ENCODE data around the gene YRDC.

Gene YRDC, protein sequence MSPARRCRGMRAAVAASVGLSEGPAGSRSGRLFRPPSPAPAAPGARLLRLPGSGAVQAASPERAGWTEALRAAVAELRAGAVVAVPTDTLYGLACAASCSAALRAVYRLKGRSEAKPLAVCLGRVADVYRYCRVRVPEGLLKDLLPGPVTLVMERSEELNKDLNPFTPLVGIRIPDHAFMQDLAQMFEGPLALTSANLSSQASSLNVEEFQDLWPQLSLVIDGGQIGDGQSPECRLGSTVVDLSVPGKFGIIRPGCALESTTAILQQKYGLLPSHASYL

DNA sequence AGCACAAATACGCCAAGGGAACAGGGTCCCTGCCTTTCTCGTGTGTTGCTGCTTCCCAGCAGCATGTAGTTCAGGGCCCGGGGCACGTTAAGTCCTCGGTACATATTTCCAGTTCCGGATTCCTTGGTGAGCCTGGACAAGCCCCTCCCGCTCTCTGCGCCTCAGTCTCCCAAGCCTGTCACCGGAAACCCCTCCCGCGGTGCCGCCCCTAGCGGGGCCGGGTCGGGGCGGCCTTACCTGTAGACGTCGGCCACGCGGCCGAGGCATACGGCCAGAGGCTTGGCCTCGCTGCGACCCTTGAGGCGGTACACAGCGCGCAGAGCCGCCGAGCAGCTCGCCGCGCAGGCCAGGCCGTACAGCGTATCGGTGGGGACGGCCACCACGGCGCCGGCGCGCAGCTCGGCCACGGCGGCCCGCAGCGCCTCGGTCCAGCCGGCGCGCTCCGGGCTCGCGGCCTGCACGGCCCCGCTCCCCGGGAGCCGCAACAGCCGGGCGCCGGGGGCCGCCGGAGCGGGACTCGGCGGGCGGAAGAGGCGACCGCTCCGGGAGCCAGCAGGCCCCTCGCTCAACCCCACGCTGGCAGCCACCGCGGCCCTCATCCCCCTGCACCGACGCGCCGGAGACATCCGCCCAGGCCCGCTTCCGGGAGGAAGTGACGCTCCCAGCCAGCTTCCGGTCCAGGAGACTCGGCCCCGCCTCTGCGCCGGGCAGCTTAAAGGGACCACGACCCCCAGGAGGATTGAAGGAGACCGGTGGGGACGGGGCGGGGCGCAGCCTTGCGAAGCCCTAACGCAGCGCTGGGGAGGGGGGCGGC is at the start of gene YRDC, which contains the start of gene C1orf122:
Gene YRDC (minus strand): TSS at position 654 of the 814 bp plus-strand sequence. CDS start 28 bp downstream, at position 626.
Gene C1orf122 (plus strand): TSS at position 236 of the 814 bp plus-strand sequence. CDS start 615 bp downstream, outside the sequence.
- peak; percentile 99 for DNase-seq

DNA sequence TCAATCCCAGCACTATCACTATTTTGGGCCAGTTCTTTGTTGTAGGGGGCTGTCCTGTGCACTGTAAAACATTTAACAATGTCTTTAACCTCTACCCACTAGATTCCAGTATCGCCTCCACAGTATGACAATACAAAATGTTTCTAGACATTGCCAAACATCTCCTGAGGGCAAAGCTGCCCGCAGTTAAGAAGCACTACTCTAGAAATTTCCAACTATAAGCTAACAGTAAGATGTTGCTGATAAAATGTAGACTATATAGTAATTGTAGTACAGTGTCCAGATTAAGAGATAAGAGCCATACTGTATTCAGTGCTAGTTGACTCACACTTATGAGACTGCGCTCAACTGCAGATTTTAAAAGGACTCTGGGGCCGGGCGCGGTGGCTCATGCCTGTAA is 46.4 kb upstream of the YRDC start:
- no peak for DNase-seq

- DNase-seq, result no peak
Observed at GRCh38 chr1:37853157-37853556, 45.1 kb upstream of the YRDC start.

- DNase-seq, result no peak
Observed at GRCh38 chr1:37851782-37852210, 43.8 kb upstream of the YRDC start.

GRCh38 chr1:37851262-37851661 is 43.3 kb upstream of the YRDC start:
- DNase-seq, result no peak

- DNase-seq, result no peak
Observed at GRCh38 chr1:37850352-37850955, 42.4 kb upstream of the YRDC start.

DNA sequence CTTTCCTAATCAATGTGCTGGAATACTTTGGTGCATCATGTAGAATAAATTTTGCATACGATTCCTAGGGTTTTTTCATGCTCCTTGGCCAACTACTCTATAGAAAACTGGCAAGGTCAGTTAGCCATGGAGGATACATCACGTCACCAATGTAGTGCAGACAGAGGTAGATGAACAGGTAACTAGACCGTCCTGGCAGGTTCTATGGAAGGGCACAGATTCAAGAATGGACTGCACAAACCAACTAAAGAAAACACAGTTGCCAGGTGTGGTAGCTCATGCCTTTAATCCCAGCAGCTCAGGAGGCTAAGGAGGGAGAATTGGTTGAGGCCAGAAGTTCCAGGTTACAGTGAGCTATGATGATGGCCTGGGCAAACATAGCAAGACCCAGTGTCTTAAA is 41.5 kb upstream of the YRDC start:
- no peak for DNase-seq

DNA sequence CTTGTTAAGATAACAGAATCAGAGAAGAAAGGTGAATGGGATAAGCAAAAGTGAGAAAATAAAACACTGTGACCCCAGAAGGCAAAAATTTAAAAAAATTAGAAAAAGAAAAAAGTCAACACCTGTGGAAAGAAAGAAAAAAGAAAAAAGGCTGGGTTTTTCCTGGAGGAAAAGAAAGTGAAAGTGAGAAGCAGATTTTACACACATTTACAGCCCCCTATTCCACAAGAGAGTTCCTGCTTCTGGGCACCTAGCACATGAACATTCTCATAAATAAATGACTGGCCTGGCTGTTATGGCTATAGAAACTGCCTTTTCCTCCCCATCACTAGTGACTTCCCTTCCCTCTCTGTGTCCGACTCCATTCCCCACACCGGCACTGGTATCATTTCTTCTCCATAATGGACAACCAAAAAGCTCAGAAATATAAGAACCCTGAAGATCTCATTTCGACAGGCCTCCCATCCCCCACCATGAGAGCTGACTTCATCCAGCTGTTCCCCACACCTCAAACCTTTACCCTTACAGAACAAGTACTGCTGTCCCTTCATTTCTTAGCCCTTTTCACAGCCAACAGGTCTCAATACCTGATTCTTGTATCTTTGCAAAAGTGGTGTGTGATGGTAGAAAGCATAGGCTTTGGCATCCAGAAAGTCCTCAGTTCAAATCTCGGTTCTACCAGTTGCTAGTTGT is 38.8 kb upstream of the YRDC start:
- DNase-seq, result no peak

GRCh38 chr1:37845786-37846185 is 37.8 kb upstream of the YRDC start:
- DNase-seq, result no peak

GRCh38 chr1:37845049-37845646 is 37.1 kb upstream of the YRDC start:
- DNase-seq, result no peak

GRCh38 chr1:37844536-37844935 is 36.5 kb upstream of the YRDC start:
- no peak for DNase-seq

DNA sequence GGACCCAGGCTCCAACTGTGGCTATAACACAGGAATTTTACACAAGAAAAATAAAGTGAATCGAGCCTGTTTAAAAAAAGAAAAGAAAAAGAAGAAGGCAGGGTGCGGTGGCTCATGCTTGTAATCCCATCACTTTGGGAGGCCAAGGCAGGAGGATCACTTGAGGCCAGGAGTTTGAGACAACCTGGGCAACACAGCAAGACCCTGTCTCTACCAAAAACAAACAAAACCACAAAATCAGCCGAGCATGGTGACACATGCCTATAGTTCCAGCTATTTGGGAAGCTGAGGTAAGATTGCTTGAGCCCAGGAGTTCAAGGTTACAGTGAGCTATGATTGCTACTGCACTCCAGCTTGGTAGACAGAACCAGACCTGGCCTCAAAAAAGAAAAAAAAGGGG is 33.6 kb upstream of the YRDC start:
- no peak for DNase-seq

GRCh38 chr1:37840711-37841110 is 32.7 kb upstream of the YRDC start:
- DNase-seq, result no peak

- DNase-seq, result no peak
Observed at GRCh38 chr1:37839676-37840075, 31.7 kb upstream of the YRDC start.

GRCh38 chr1:37836788-37837187 is 28.8 kb upstream of the YRDC start:
- DNase-seq, result no peak

DNA sequence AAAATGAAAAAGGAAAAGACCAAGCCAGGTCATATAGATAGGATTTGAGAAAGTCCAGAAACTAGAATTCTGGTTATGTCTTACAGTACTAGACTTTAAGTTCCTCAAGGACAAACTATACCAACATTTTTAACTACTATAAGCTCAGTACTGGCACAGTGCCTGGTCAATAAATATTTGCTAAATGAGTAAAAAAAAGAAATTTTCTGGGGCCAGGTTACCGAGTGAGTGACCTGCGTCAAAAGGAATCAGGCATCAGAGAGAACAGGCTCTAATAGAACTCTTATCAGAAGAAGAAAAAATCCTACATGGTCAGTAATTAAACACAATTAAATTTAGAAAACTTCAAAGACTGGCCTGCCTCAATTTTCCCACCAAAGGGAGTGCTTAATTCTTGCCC is 23.8 kb upstream of the YRDC start:
- DNase-seq, result no peak

DNA sequence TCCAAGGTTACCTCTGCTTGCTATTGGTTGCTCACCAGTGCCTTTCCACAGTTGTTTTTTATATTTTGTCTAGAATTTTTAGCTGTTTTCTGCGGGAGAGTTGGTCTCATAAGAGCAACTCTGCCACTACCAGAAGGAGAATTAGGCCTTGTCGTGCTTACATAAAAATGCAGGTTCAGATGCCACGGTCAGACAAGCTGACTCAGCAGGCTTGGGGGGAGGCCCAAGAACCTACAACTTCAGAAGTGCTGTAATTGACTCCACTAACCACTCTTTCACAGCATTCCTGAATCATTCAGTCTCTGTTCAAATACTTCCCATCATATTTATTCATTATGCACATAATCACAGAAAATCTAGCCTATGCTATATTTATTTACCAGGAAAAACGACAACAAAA is 23.1 kb upstream of the YRDC start:
- no peak for DNase-seq

- DNase-seq, result no peak
Observed at GRCh38 chr1:37828410-37829074, 20.5 kb upstream of the YRDC start.

- no peak for DNase-seq
Observed at GRCh38 chr1:37825506-37825905, 17.5 kb upstream of the YRDC start.

DNA sequence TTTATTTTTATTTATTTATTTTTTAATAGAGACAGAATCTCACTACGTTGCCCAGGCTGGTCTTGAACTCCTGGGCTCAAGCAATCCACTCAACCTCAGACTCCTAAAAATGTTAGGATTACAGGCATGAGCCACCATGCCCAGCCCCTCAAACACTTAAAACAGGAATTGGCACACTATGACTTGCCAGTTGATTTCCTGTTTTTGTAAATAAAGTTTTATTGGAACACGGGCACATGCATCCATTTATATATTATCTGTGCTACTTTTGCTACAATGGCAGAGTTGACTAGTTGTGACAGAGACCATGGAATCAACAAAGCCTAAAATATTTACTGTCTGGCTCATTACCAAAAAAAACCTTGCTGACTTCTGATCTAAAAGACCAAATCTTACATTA is 16.0 kb upstream of the YRDC start:
- no peak for DNase-seq

- no peak for DNase-seq
Observed at GRCh38 chr1:37822906-37823815, 15.2 kb upstream of the YRDC start.

Measured in NCI-H2029 (cell line).